Measurements from ENCODE around the gene MARK2. TPM values are rescaled to one million over a fixed set of nuclear protein-coding genes. Genes with fewer than 3 reads are reported as not detected.
"Not testable (repeated sequence)": the region's sequence is repeated elsewhere in the genome, so short reads cannot be mapped to it uniquely, and the experiment has no call there.

MARK2 gene
- 10 to 100 TPM; 24.3 to 24.9 TPM for total RNA-seq

- Mint-ChIP-seq H3K27me3 (no peaks in the 10 kb centered on the region), H3K4me1 (peaks cover 48% of the 10 kb centered on the region), H3K27ac (peak within 1 kb of the TSS; percentile 87), H3K9me3 (ENCODE audit: low read depth) (no peaks in the 10 kb centered on the region), H3K4me3 (peak within 1 kb of the TSS; percentile 97), H3K36me3 (ENCODE audit: low read depth) (peaks cover 17% of the 10 kb centered on the region)
- POLR2A ChIA-PET: interaction anchor here (0.6 to 1.1 kb wide), 7 partner anchors 11 to 998 kb away, joined by 3 to 12 read pairs (median 3); no protein-coding TSS in a partner anchor
- peak; percentile 90 for ATAC-seq
- CTCF ChIA-PET: interaction anchor here (0.6 to 5.8 kb wide), 25 partner anchors 8 to 368 kb away, joined by 3 to 72 read pairs (median 4); partner anchors contain the start of genes COX8A, RCOR2, RTN3 and SPINDOC
- intact Hi-C loops (cut with DNase I, micrococcal nuclease): loop anchor here (1.0 to 5.0 kb wide), 17 partner anchors 26 to 480 kb away; partner anchors contain the start of genes OTUB1 (in 2 of the 2), ATL3 (in 1 of the 2), COX8A (in 1 of the 2) and FKBP2 (in 1 of the 2)
- DNase-seq: peak; percentile 100
These were observed at the start of gene MARK2 for GRCh38 chr11:63838678-63839507. Gene MARK2, plus strand, starts transcription at chr11:63839110. Its CDS starts 397 bp downstream, at chr11:63839507.

- intact Hi-C loops (cut with DNase I, micrococcal nuclease): no loop called here
- no peak for ATAC-seq
- Mint-ChIP-seq H3K4me3 (no peak overlapping the region), H3K27me3 (peaks cover 8% of the 10 kb centered on the region), H3K4me1 (no peaks in the 10 kb centered on the region), H3K27ac (no peak overlapping the region), H3K36me3 (ENCODE audit: low read depth) (peaks cover 3% of the 10 kb centered on the region), H3K9me3 (ENCODE audit: low read depth) (peaks cover 7% of the 10 kb centered on the region)
- CTCF ChIA-PET: no interaction called here
- no peak for DNase-seq
- POLR2A ChIA-PET: no interaction called here
These were observed 47.3 kb upstream of the MARK2 start for GRCh38 chr11:63791495-63792167.

- ATAC-seq: no peak
- H3K27ac Mint-ChIP-seq: no peak overlapping the region
- H3K36me3 Mint-ChIP-seq (ENCODE audit: low read depth): peaks cover 3% of the 10 kb centered on the region
- H3K27me3 Mint-ChIP-seq: peaks cover 9% of the 10 kb centered on the region
- H3K9me3 Mint-ChIP-seq (ENCODE audit: low read depth): peaks cover 7% of the 10 kb centered on the region
- intact Hi-C loops (cut with DNase I, micrococcal nuclease): no loop called here
- DNase-seq: no peak
- no peak overlapping the region for H3K4me3 Mint-ChIP-seq
- no peaks in the 10 kb centered on the region for H3K4me1 Mint-ChIP-seq
- ChIA-PET POLR2A (no interaction called here), CTCF (no interaction called here)
These were observed 45.7 kb upstream of the MARK2 start for GRCh38 chr11:63793161-63793560.

GRCh38 chr11:63795066-63795465 is 43.8 kb upstream of the MARK2 start:
- H3K9me3 Mint-ChIP-seq (ENCODE audit: low read depth): peaks cover 7% of the 10 kb centered on the region
- CTCF ChIA-PET: no interaction called here
- POLR2A ChIA-PET: no interaction called here
- peaks cover 11% of the 10 kb centered on the region for H3K27me3 Mint-ChIP-seq
- no peaks in the 10 kb centered on the region for H3K4me1 Mint-ChIP-seq
- H3K27ac Mint-ChIP-seq: no peak overlapping the region
- H3K36me3 Mint-ChIP-seq (ENCODE audit: low read depth): peaks cover 3% of the 10 kb centered on the region
- H3K4me3 Mint-ChIP-seq: no peak overlapping the region
- intact Hi-C loops (cut with DNase I, micrococcal nuclease): no loop called here
- DNase-seq (no peak), ATAC-seq (no peak)

GRCh38 chr11:63800921-63801320 is 38.0 kb upstream of the MARK2 start:
- Mint-ChIP-seq H3K9me3 (ENCODE audit: low read depth) (no peaks in the 10 kb centered on the region), H3K4me3 (no peak overlapping the region), H3K27me3 (peaks cover 10% of the 10 kb centered on the region), H3K36me3 (ENCODE audit: low read depth) (no peaks in the 10 kb centered on the region), H3K27ac (no peak overlapping the region), H3K4me1 (no peaks in the 10 kb centered on the region)
- CTCF ChIA-PET: no interaction called here
- no peak for DNase-seq
- POLR2A ChIA-PET: no interaction called here
- intact Hi-C loops (cut with DNase I, micrococcal nuclease): no loop called here
- no peak for ATAC-seq

- Mint-ChIP-seq H3K36me3 (ENCODE audit: low read depth) (no peaks in the 10 kb centered on the region), H3K27ac (no peak overlapping the region), H3K4me1 (no peaks in the 10 kb centered on the region), H3K27me3 (peaks cover 7% of the 10 kb centered on the region), H3K4me3 (no peak overlapping the region), H3K9me3 (ENCODE audit: low read depth) (no peaks in the 10 kb centered on the region)
- intact Hi-C loops (cut with DNase I, micrococcal nuclease): no loop called here
- ChIA-PET POLR2A (no interaction called here), CTCF (interaction anchor here (0.8 to 1.1 kb wide), 2 partner anchors 15 to 38 kb away, joined by 3 to 4 read pairs; no protein-coding TSS in a partner anchor)
- peak; percentile 13 for DNase-seq
- peak; percentile 26 for ATAC-seq
These were observed 36.1 kb upstream of the MARK2 start for GRCh38 chr11:63802637-63803414.

GRCh38 chr11:63804259-63804658 is 34.7 kb upstream of the MARK2 start:
- DNase-seq: no peak
- peaks cover 4% of the 10 kb centered on the region for H3K27me3 Mint-ChIP-seq
- ChIA-PET POLR2A (no interaction called here), CTCF (no interaction called here)
- no peaks in the 10 kb centered on the region for H3K4me1 Mint-ChIP-seq
- H3K4me3 Mint-ChIP-seq: no peak overlapping the region
- no peaks in the 10 kb centered on the region for H3K36me3 Mint-ChIP-seq (ENCODE audit: low read depth)
- ATAC-seq: no peak
- H3K27ac Mint-ChIP-seq: no peak overlapping the region
- H3K9me3 Mint-ChIP-seq (ENCODE audit: low read depth): no peaks in the 10 kb centered on the region
- intact Hi-C loops (cut with DNase I, micrococcal nuclease): no loop called here

GRCh38 chr11:63805844-63806415 is 33.0 kb upstream of the MARK2 start:
- DNase-seq (no peak), ATAC-seq (no peak)
- intact Hi-C loops (cut with DNase I, micrococcal nuclease): no loop called here
- ChIA-PET POLR2A (no interaction called here), CTCF (interaction anchor here (0.7 kb wide), 1 partner anchor 37 kb away, joined by 3 read pairs; no protein-coding TSS in a partner anchor)
- H3K4me1 Mint-ChIP-seq: no peaks in the 10 kb centered on the region
- H3K4me3 Mint-ChIP-seq: no peak overlapping the region
- no peaks in the 10 kb centered on the region for H3K36me3 Mint-ChIP-seq (ENCODE audit: low read depth)
- H3K27me3 Mint-ChIP-seq: peaks cover under 1% of the 10 kb centered on the region
- H3K27ac Mint-ChIP-seq: no peak overlapping the region
- no peaks in the 10 kb centered on the region for H3K9me3 Mint-ChIP-seq (ENCODE audit: low read depth)

GRCh38 chr11:63810383-63810782 is 28.5 kb upstream of the MARK2 start:
- DNase-seq; H3K27ac Mint-ChIP-seq; H3K27me3 Mint-ChIP-seq; POLR2A ChIA-PET; H3K9me3 Mint-ChIP-seq (ENCODE audit: low read depth); ATAC-seq; H3K36me3 Mint-ChIP-seq (ENCODE audit: low read depth); H3K4me3 Mint-ChIP-seq: not testable (repeated sequence)
- CTCF ChIA-PET: interaction anchor here (0.5 kb wide), 1 partner anchor 554 kb away, joined by 3 read pairs; no protein-coding TSS in a partner anchor
- H3K4me1 Mint-ChIP-seq: peaks cover 17% of the 10 kb centered on the region
- intact Hi-C loops (cut with DNase I, micrococcal nuclease): loop anchor here in 1 of 2 experiments (5.0 kb wide), 1 partner anchor 38 kb away; no protein-coding TSS in a partner anchor

- H3K4me1 Mint-ChIP-seq: peaks cover 21% of the 10 kb centered on the region
- ATAC-seq (no peak), DNase-seq (no peak)
- intact Hi-C loops (cut with DNase I, micrococcal nuclease): loop anchor here in 1 of 2 experiments (5.0 kb wide), 1 partner anchor 39 kb away; no protein-coding TSS in a partner anchor
- peaks cover 14% of the 10 kb centered on the region for H3K36me3 Mint-ChIP-seq (ENCODE audit: low read depth)
- H3K27ac Mint-ChIP-seq: no peak overlapping the region
- ChIA-PET POLR2A (interaction anchor here (0.6 kb wide), 1 partner anchor 190 kb away, joined by 3 read pairs; no protein-coding TSS in a partner anchor), CTCF (no interaction called here)
- no peaks in the 10 kb centered on the region for H3K9me3 Mint-ChIP-seq (ENCODE audit: low read depth)
- no peak overlapping the region for H3K4me3 Mint-ChIP-seq
- no peaks in the 10 kb centered on the region for H3K27me3 Mint-ChIP-seq
These were observed 27.4 kb upstream of the MARK2 start for GRCh38 chr11:63811522-63811921.

Measured in activated CD4-positive, alpha-beta T cell treated with anti-CD3 and anti-CD28 coated beads for 36 hours (primary cell).